ELF-1 (cell line): Measurements from ENCODE around the gene RAD50.
"Not testable (repeated sequence)": the region's sequence is repeated elsewhere in the genome, so short reads cannot be mapped to it uniquely, and the experiment has no call there.

Experiments used
- DNase-seq: peaks from one replicate; pipeline ENCODE4 v3.0.0-alpha.2; 2016; ENCODE audit warnings: low read depth, low spot score

RAD50 gene

GRCh38 chr5:132556763-132557477 lies at the start of gene RAD50:
Gene RAD50 (plus strand): TSS chr5:132556977. CDS start chr5:132557325, 348 bp downstream.
- DNase-seq, result peak; percentile 93

- DNase-seq, result no peak
Measured at GRCh38 chr5:132510076-132510475, 46.7 kb upstream of the RAD50 start.

- not testable (repeated sequence) for DNase-seq
Measured at GRCh38 chr5:132513618-132514336, 43.0 kb upstream of the RAD50 start.

- DNase-seq, result not testable (repeated sequence)
Measured at GRCh38 chr5:132522067-132522466, 34.7 kb upstream of the RAD50 start.

GRCh38 chr5:132524877-132525276 lies 31.9 kb upstream of the RAD50 start:
- not testable (repeated sequence) for DNase-seq

- no peak for DNase-seq
Measured at GRCh38 chr5:132525299-132525724, 31.5 kb upstream of the RAD50 start.

- DNase-seq, result peak; percentile 88
Measured at GRCh38 chr5:132526290-132526973, 30.3 kb upstream of the RAD50 start.

GRCh38 chr5:132526974-132527564 lies 29.7 kb upstream of the RAD50 start:
- no peak for DNase-seq

GRCh38 chr5:132528021-132528420 lies 28.8 kb upstream of the RAD50 start:
- DNase-seq, result no peak

GRCh38 chr5:132528866-132529634 lies 27.7 kb upstream of the RAD50 start:
- DNase-seq, result no peak

- no peak for DNase-seq
Measured at GRCh38 chr5:132530946-132531345, 25.8 kb upstream of the RAD50 start.

GRCh38 chr5:132539716-132540115 lies 17.1 kb upstream of the RAD50 start:
- no peak for DNase-seq

- DNase-seq, result no peak
Measured at GRCh38 chr5:132540149-132540548, 16.6 kb upstream of the RAD50 start.

- DNase-seq, result no peak
Measured at GRCh38 chr5:132540764-132541163, 16.0 kb upstream of the RAD50 start.

GRCh38 chr5:132543472-132544201 lies 13.1 kb upstream of the RAD50 start, which contains the start of gene IL5:
Gene IL5 (minus strand): TSS chr5:132543522. CDS start chr5:132543478, 44 bp downstream.
- DNase-seq, result no peak

GRCh38 chr5:132546108-132546507 lies 10.7 kb upstream of the RAD50 start:
- no peak for DNase-seq

- DNase-seq, result no peak
Measured at GRCh38 chr5:132547269-132547668, 9.5 kb upstream of the RAD50 start.

- DNase-seq, result not testable (repeated sequence)
Measured at GRCh38 chr5:132548834-132549233, 7.9 kb upstream of the RAD50 start.

GRCh38 chr5:132549576-132549975 lies 7.2 kb upstream of the RAD50 start:
- DNase-seq, result no peak

- no peak for DNase-seq
Measured at GRCh38 chr5:132556153-132556762, 519 bp upstream of the RAD50 start.
